Esophagus muscularis mucosa (tissue), 4 donors: Measurements from ENCODE around the gene PCDH15. TPM values are rescaled to one million over a fixed set of nuclear protein-coding genes. Genes with fewer than 3 reads are reported as not detected.

ENCODE experiments used
- DNase-seq: peaks from one replicate; pipeline ENCODE4 v3.0.0-alpha.2; 2017; ENCODE audit errors: extremely low spot score
- H3K27ac ChIP-seq, 4 donors: fragments of 200-600 bp; sonication (generic); replicated peaks in 1 of 4; 1 replicate in 3 of 4; 2 replicates in 1 of 4; pipeline ENCODE4 v1.5.1; 2016 to 2019; ENCODE audit warnings: mild to moderate bottlenecking in 1 of 4
- H3K27me3 ChIP-seq, 4 donors: fragments of 200-600 bp; sonication (generic); one replicate each; pipeline versions ENCODE4 v1.5.1 to v1.6.0; 2016 to 2019
- H3K36me3 ChIP-seq, 4 donors: fragments of 200-600 bp; sonication (generic); one replicate each; pipeline ENCODE4 v1.5.1; 2016 to 2019
- H3K4me1 ChIP-seq, 4 donors: fragments of 200-600 bp; sonication (generic); one replicate each; pipeline ENCODE4 v1.5.1; 2016 to 2019
- H3K4me3 ChIP-seq, 4 donors: fragments of 200-600 bp; sonication (generic); 1 replicate in 2 of 4; 2 replicates in 2 of 4; pipeline ENCODE4 v1.5.1; 2016 to 2019; ENCODE audit warnings: mild to moderate bottlenecking in 4 of 4, moderate library complexity in 1 of 4
- H3K9me3 ChIP-seq, 4 donors: fragments of 200-600 bp; sonication (generic); 1 replicate in 3 of 4; 2 replicates in 1 of 4; pipeline ENCODE4 v1.5.1; 2016 to 2019
- CTCF ChIP-seq, 3 experiments: fragments of 200-600 bp in 2 of 3; fragments of 450-650 bp in 1 of 3; sonication (generic) in 2 of 3; IDR thresholded peaks; one replicate each; pipeline ENCODE4 v1.5.1; 2017 to 2019; ENCODE audit warnings: antibody characterized with exemption in 3 of 3, mild to moderate bottlenecking in 2 of 3, moderate library complexity in 1 of 3
- EP300 ChIP-seq: sonication (generic); formaldehyde crosslinking; IDR thresholded peaks from one replicate; pipeline ENCODE4 v1.6.1; 2017; ENCODE audit warnings: antibody characterized with exemption
- POLR2A ChIP-seq: fragments of 450-650 bp; IDR thresholded peaks from one replicate; pipeline ENCODE4 v1.6.1; 2017; ENCODE audit warnings: antibody characterized with exemption, moderate library complexity, mild to moderate bottlenecking, low read depth
- POLR2AphosphoS5 ChIP-seq, 2 donors: sonication (generic); formaldehyde crosslinking; IDR thresholded peaks; one replicate each; pipeline ENCODE4 v1.6.1; 2017; ENCODE audit warnings: antibody characterized with exemption in 2 of 2
- WGBS: methylation state at CpG from one replicate; pipeline ENCODE4 v1.1.5; 2018; 5-methylcytosine and 5-hydroxymethylcytosine counted together
- intact Hi-C: fragments of 100-400 bp; cut with DNase I; formaldehyde crosslinking; loops from one replicate; pipeline ENCODE4 v1.15.1; 2023
- total RNA-seq, 4 donors: library from RNA; depleted of rRNA; stranded (reverse); fragments of >200 nt; gene quantifications; one replicate each; pipeline versions ENCODE4 v1.1.0 to v1.2.1, GENCODE V29; 2016

The PCDH15 gene
- total RNA-seq, 4 donors from 2014 or later, result 0.13 to 0.50 TPM; not detected in 2

DNA sequence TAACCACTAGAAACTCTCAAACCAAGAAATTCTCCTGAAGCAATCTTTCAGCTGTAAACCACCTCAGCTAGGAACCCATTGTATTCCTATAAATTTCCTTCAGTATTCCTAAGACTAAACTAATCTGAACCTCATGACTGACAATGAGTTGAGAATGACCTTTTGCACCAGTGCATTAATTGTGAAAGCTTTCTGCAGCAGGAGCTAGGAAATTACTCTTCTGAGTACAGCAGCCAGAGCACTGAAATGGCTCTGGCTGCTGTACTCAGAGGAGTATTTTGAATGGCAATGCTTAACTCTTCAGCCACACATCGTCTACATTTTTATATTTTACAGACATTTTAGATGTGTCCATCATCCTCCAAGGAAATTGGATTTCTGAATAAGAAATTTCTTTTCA lies 109.7 kb downstream of the PCDH15 start:
- H3K4me1 ChIP-seq, result no peaks in the 10 kb centered on the region
- no peak for DNase-seq
- no peak overlapping the region for H3K27ac ChIP-seq
- H3K27me3 ChIP-seq, result no peaks in the 10 kb centered on the region
- no peak overlapping the region for H3K4me3 ChIP-seq
- 47% methylated on average over 1 of the region's 1 CpG for WGBS
- H3K9me3 ChIP-seq, result no peaks in the 10 kb centered on the region
- no peaks in the 10 kb centered on the region for H3K36me3 ChIP-seq
- intact Hi-C loops, result no loop called here
- TF ChIP-seq POLR2A (no peak), POLR2AphosphoS5 (IDR thresholded peaks at IDR 0.05) (no peak), CTCF (IDR thresholded peaks at IDR 0.05) (no peak), EP300 (no peak)

DNA sequence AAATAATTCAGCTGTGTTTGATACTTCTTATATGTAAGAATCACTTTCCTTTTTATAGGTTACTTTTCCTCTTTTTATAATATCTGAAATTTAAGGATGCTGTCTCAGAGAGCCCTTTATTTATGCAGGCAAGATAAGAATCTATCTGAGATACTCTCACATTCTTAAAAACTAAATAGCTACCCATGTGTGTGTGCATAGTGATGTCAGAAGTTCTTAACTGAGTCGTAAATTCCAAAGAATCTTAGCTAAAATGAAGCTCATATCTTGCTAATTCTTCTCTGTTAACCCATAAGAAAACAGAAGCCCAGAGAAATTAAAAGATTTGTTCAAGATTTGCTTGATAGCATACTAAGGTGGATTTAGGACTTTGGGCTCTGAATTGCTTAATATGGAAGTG lies 118.5 kb downstream of the PCDH15 start:
- H3K27ac ChIP-seq, result no peak overlapping the region
- H3K36me3 ChIP-seq, result no peaks in the 10 kb centered on the region
- H3K4me1 ChIP-seq, result no peaks in the 10 kb centered on the region
- no peak overlapping the region for H3K4me3 ChIP-seq
- WGBS, result 58% methylated on average over 1 of the region's 1 CpG
- DNase-seq, result no peak
- H3K27me3 ChIP-seq, result no peaks in the 10 kb centered on the region
- TF ChIP-seq POLR2A (no peak), CTCF (IDR thresholded peaks at IDR 0.05) (no peak), POLR2AphosphoS5 (IDR thresholded peaks at IDR 0.05) (no peak), EP300 (no peak)
- no peaks in the 10 kb centered on the region for H3K9me3 ChIP-seq
- intact Hi-C loops, result no loop called here

- TF ChIP-seq POLR2A (no peak), POLR2AphosphoS5 (IDR thresholded peaks at IDR 0.05) (no peak), CTCF (IDR thresholded peaks at IDR 0.05) (no peak), EP300 (no peak)
- WGBS, result 87% methylated on average over 2 of the region's 2 CpGs
- no peaks in the 10 kb centered on the region for H3K27me3 ChIP-seq
- intact Hi-C loops, result no loop called here
- no peaks in the 10 kb centered on the region for H3K9me3 ChIP-seq
- H3K4me3 ChIP-seq, result no peak overlapping the region
- H3K4me1 ChIP-seq, result no peaks in the 10 kb centered on the region
- DNase-seq, result no peak
- H3K36me3 ChIP-seq, result no peaks in the 10 kb centered on the region
- no peak overlapping the region for H3K27ac ChIP-seq
Observed at GRCh38 chr10:54681136-54681535, 119.9 kb downstream of the PCDH15 start.

GRCh38 chr10:54667136-54667535 lies 133.9 kb downstream of the PCDH15 start:
- Histone ChIP-seq H3K27ac (no peak overlapping the region), H3K36me3 (no peaks in the 10 kb centered on the region), H3K4me3 (no peak overlapping the region), H3K9me3 (no peaks in the 10 kb centered on the region), H3K27me3 (no peaks in the 10 kb centered on the region), H3K4me1 (no peaks in the 10 kb centered on the region)
- no peak for DNase-seq
- TF ChIP-seq POLR2A (no peak), POLR2AphosphoS5 (IDR thresholded peaks at IDR 0.05) (no peak), CTCF (IDR thresholded peaks at IDR 0.05) (no peak), EP300 (no peak)
- intact Hi-C loops, result no loop called here
- 86% methylated on average over 1 of the region's 1 CpG for WGBS

DNA sequence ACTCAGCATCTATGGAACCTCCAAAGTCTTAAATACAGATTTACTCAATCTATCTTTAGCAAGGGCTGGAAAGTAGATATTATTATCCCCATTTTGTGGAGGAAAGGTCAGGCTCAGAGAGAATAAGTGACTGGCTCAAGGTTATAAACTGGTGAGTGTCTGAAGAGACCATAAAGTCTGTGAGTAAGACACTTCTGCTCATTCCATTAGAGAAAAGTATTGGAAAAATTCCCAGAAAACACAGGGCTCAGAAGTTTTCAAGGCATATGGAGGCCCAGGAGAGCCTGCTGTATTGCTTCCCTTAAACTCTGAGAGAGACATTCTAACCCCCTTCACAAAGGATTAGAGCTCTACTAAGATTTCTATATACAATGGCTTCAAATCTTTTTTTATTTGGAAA lies 134.8 kb downstream of the PCDH15 start:
- TF ChIP-seq POLR2A (no peak), EP300 (no peak), CTCF (IDR thresholded peaks at IDR 0.05) (no peak), POLR2AphosphoS5 (IDR thresholded peaks at IDR 0.05) (no peak)
- no peaks in the 10 kb centered on the region for H3K4me1 ChIP-seq
- intact Hi-C loops, result no loop called here

More for the DNA sequence above, 134.8 kb downstream of the PCDH15 start:
- DNase-seq, result no peak
- no peaks in the 10 kb centered on the region for H3K27me3 ChIP-seq
- H3K4me3 ChIP-seq, result no peak overlapping the region
- no peak overlapping the region for H3K27ac ChIP-seq
- no peaks in the 10 kb centered on the region for H3K9me3 ChIP-seq
- H3K36me3 ChIP-seq, result no peaks in the 10 kb centered on the region
